ENCODE measurements around the gene RNF157. TPM values are rescaled to one million over a fixed set of nuclear protein-coding genes. Genes with fewer than 3 reads are reported as not detected.

The RNF157 gene
- total RNA-seq, 1 experiment from 2014 or later = 11.2 TPM

DNA sequence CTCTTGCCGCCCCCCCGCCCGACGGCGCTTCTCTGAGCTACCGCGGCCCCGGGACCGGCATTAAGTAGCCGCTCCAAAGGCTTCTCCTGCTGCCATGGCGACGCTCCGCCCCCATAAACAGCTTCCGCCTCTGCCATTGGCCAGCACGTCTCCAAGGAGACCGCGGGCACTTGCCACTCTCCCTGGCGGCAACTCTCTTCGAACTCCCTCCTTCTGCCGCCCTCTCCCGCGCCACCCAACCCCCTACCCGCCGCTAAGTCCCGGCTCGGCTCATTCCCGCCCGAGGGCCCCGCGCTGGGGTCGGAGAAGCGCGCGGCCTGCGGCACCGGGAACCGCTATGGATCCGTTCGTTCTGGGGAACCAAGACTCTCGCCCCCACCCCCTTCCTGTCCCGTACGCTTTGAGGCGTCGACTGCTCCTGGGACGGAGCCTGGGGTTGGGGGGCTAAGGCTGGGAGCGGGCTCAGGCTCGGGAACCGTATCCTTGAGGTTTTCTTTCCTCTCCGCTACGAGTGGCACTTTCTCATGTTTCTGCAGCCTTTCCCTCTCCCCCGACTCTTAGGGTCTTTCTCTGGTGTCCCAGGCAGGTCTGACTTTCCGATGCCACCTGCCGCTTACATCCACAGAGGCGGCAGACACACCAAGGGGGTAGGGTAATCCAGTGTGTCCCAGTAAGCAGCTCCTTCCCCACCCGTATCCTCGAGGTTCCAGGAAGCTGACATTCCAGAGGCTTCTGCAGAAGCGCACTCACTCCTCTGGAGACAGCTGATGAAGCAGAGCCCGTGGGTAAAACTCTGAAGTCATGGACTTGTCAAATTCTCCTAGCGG is 98.9 kb downstream of the RNF157 start, which contains the start of gene FOXJ1 (continued):
- TF ChIP-seq ZNF416 (CRISPR knock-in tag; IDR thresholded peaks at IDR 0.05) = no peak
- peak; percentile 74; the same call in 1 of the 2 replicates for TF ChIP-seq MYBL2 (CRISPR knock-in tag; IDR thresholded peaks at IDR 0.05)
- no peak for TF ChIP-seq ZNF138 (CRISPR knock-in tag; conservative IDR thresholded peaks at IDR 0.05)
- no peak for TF ChIP-seq ATF1 (CRISPR knock-in tag; IDR thresholded peaks at IDR 0.05)
- no peak for TF ChIP-seq NR1H2 (CRISPR knock-in tag; IDR thresholded peaks at IDR 0.05)
- TF ChIP-seq, protein P1, sequence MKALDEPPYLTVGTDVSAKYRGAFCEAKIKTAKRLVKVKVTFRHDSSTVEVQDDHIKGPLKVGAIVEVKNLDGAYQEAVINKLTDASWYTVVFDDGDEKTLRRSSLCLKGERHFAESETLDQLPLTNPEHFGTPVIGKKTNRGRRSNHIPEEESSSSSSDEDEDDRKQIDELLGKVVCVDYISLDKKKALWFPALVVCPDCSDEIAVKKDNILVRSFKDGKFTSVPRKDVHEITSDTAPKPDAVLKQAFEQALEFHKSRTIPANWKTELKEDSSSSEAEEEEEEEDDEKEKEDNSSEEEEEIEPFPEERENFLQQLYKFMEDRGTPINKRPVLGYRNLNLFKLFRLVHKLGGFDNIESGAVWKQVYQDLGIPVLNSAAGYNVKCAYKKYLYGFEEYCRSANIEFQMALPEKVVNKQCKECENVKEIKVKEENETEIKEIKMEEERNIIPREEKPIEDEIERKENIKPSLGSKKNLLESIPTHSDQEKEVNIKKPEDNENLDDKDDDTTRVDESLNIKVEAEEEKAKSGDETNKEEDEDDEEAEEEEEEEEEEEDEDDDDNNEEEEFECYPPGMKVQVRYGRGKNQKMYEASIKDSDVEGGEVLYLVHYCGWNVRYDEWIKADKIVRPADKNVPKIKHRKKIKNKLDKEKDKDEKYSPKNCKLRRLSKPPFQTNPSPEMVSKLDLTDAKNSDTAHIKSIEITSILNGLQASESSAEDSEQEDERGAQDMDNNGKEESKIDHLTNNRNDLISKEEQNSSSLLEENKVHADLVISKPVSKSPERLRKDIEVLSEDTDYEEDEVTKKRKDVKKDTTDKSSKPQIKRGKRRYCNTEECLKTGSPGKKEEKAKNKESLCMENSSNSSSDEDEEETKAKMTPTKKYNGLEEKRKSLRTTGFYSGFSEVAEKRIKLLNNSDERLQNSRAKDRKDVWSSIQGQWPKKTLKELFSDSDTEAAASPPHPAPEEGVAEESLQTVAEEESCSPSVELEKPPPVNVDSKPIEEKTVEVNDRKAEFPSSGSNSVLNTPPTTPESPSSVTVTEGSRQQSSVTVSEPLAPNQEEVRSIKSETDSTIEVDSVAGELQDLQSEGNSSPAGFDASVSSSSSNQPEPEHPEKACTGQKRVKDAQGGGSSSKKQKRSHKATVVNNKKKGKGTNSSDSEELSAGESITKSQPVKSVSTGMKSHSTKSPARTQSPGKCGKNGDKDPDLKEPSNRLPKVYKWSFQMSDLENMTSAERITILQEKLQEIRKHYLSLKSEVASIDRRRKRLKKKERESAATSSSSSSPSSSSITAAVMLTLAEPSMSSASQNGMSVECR (CRISPR knock-in tag; IDR thresholded peaks at IDR 0.05; ENCODE audit: borderline replicate concordance) = peak; percentile 0; the same call in 1 of the 2 replicates
- TF ChIP-seq OVOL2 (CRISPR knock-in tag; IDR thresholded peaks at IDR 0.05; ENCODE audit: borderline replicate concordance) = no peak
- TF ChIP-seq TEAD1 (CRISPR knock-in tag; IDR thresholded peaks at IDR 0.05) = peak; percentile 55; the same call in 1 of the 2 replicates
- TF ChIP-seq, protein P2, sequence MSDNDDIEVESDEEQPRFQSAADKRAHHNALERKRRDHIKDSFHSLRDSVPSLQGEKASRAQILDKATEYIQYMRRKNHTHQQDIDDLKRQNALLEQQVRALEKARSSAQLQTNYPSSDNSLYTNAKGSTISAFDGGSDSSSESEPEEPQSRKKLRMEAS (CRISPR knock-in tag; IDR thresholded peaks at IDR 0.05) = peak; percentile 57; the same call in 1 of the 2 replicates
- no peak for TF ChIP-seq NFE2L1 (CRISPR knock-in tag; IDR thresholded peaks at IDR 0.05)
- TF ChIP-seq NFATC4 (CRISPR knock-in tag; IDR thresholded peaks at IDR 0.05) = no peak
- peak; percentile 86 for TF ChIP-seq NFYB (CRISPR knock-in tag; conservative IDR thresholded peaks at IDR 0.05; ENCODE audit: low read depth)
- no peak for TF ChIP-seq FOXJ3 (CRISPR knock-in tag; IDR thresholded peaks at IDR 0.05; ENCODE audit: borderline replicate concordance)
- TF ChIP-seq, protein P3, sequence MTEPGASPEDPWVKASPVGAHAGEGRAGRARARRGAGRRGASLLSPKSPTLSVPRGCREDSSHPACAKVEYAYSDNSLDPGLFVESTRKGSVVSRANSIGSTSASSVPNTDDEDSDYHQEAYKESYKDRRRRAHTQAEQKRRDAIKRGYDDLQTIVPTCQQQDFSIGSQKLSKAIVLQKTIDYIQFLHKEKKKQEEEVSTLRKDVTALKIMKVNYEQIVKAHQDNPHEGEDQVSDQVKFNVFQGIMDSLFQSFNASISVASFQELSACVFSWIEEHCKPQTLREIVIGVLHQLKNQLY (CRISPR knock-in tag; IDR thresholded peaks at IDR 0.05) = no peak
- no peak for TF ChIP-seq RORB (CRISPR knock-in tag; IDR thresholded peaks at IDR 0.05)
- TF ChIP-seq NR3C1 (CRISPR knock-in tag; conservative IDR thresholded peaks at IDR 0.05; ENCODE audit: low read depth) = no peak
- TF ChIP-seq, protein P4, sequence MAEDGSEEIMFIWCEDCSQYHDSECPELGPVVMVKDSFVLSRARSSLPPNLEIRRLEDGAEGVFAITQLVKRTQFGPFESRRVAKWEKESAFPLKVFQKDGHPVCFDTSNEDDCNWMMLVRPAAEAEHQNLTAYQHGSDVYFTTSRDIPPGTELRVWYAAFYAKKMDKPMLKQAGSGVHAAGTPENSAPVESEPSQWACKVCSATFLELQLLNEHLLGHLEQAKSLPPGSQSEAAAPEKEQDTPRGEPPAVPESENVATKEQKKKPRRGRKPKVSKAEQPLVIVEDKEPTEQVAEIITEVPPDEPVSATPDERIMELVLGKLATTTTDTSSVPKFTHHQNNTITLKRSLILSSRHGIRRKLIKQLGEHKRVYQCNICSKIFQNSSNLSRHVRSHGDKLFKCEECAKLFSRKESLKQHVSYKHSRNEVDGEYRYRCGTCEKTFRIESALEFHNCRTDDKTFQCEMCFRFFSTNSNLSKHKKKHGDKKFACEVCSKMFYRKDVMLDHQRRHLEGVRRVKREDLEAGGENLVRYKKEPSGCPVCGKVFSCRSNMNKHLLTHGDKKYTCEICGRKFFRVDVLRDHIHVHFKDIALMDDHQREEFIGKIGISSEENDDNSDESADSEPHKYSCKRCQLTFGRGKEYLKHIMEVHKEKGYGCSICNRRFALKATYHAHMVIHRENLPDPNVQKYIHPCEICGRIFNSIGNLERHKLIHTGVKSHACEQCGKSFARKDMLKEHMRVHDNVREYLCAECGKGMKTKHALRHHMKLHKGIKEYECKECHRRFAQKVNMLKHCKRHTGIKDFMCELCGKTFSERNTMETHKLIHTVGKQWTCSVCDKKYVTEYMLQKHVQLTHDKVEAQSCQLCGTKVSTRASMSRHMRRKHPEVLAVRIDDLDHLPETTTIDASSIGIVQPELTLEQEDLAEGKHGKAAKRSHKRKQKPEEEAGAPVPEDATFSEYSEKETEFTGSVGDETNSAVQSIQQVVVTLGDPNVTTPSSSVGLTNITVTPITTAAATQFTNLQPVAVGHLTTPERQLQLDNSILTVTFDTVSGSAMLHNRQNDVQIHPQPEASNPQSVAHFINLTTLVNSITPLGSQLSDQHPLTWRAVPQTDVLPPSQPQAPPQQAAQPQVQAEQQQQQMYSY (CRISPR knock-in tag; IDR thresholded peaks at IDR 0.05) = 0 out of 2 replicates have a peak, but pooled peaks have one; percentile 15
- TF ChIP-seq SMAD3 (CRISPR knock-in tag; IDR thresholded peaks at IDR 0.05; ENCODE audit: borderline replicate concordance) = no peak
- TF ChIP-seq, protein P5, sequence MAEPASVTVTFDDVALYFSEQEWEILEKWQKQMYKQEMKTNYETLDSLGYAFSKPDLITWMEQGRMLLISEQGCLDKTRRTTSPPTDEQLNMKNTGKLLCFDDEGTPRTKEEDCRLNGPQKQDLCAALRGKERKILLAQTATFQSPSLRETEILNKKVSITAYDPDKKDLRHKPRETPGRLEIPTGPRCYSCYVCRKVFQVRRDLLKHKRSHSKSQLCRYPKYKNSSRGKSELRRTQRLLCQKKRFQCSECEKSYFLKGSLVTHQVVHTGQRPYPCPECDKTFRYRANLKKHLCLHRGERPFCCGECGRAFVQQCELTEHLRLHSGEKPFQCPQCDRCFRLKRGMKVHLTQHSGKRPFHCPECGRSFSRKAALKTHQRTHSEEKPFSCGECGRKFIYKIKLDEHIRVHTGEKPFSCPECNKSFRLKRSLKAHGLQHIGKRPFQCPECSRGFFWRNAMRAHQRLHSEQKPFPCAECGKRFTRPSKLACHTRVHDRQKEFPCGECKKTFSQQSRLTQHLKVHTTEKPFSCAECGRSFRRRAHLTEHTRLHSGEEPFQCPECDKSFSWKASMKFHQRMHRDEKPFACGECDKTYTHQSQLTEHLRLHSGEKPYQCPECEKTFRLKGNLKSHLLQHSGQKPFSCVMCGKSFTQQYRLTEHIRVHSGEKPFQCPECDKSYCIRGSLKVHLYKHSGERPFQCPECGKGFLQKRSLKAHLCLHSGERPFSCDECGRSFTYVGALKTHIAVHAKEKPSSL (CRISPR knock-in tag; conservative IDR thresholded peaks at IDR 0.05) = no peak
- TF ChIP-seq ZNF121 (CRISPR knock-in tag; IDR thresholded peaks at IDR 0.05) = peak; percentile 76
- 0 out of 2 replicates have a peak, but pooled peaks have one; percentile 48 for TF ChIP-seq KAT7 (CRISPR knock-in tag; IDR thresholded peaks at IDR 0.05; ENCODE audit: borderline replicate concordance)
- TF ChIP-seq CBFB (CRISPR knock-in tag; IDR thresholded peaks at IDR 0.05; ENCODE audit: low read depth) = no peak; the same call in 1 of the 2 replicates
- TF ChIP-seq ZNF219 (CRISPR knock-in tag; IDR thresholded peaks at IDR 0.05; ENCODE audit: borderline replicate concordance) = no peak
- TF ChIP-seq, protein P6, sequence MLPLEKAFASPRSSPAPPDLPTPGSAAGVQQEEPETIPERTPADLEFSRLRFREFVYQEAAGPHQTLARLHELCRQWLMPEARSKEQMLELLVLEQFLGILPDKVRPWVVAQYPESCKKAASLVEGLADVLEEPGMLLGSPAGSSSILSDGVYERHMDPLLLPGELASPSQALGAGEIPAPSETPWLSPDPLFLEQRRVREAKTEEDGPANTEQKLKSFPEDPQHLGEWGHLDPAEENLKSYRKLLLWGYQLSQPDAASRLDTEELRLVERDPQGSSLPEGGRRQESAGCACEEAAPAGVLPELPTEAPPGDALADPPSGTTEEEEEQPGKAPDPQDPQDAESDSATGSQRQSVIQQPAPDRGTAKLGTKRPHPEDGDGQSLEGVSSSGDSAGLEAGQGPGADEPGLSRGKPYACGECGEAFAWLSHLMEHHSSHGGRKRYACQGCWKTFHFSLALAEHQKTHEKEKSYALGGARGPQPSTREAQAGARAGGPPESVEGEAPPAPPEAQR (CRISPR knock-in tag; IDR thresholded peaks at IDR 0.05) = no peak
- TF ChIP-seq TP53 (CRISPR knock-in tag; IDR thresholded peaks at IDR 0.05) = peak; percentile 36; the same call in 1 of the 2 replicates
- TF ChIP-seq JUN (CRISPR knock-in tag; IDR thresholded peaks at IDR 0.05) = no peak
- no peak for TF ChIP-seq ZNF396 (CRISPR knock-in tag; IDR thresholded peaks at IDR 0.05; ENCODE audit: borderline replicate concordance)
- TF ChIP-seq JAZF1 (CRISPR knock-in tag; IDR thresholded peaks at IDR 0.05) = no peak
